ENCODE results near the gene HSD17B8.

GRCh38 chr6:33201935-33202334, 2.5 kb upstream of the HSD17B8 start:
- TF ChIP-seq POLR2AphosphoS5 (IDR thresholded peaks at IDR 0.05; ENCODE audit: low read depth, low read length), result no peak
- TF ChIP-seq FOSL1 (IDR thresholded peaks at IDR 0.05; ENCODE audit: low read depth), result no peak
- TF ChIP-seq, protein P1, sequence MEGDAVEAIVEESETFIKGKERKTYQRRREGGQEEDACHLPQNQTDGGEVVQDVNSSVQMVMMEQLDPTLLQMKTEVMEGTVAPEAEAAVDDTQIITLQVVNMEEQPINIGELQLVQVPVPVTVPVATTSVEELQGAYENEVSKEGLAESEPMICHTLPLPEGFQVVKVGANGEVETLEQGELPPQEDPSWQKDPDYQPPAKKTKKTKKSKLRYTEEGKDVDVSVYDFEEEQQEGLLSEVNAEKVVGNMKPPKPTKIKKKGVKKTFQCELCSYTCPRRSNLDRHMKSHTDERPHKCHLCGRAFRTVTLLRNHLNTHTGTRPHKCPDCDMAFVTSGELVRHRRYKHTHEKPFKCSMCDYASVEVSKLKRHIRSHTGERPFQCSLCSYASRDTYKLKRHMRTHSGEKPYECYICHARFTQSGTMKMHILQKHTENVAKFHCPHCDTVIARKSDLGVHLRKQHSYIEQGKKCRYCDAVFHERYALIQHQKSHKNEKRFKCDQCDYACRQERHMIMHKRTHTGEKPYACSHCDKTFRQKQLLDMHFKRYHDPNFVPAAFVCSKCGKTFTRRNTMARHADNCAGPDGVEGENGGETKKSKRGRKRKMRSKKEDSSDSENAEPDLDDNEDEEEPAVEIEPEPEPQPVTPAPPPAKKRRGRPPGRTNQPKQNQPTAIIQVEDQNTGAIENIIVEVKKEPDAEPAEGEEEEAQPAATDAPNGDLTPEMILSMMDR (IDR thresholded peaks at IDR 0.05 in 2 of 3, conservative IDR thresholded peaks at IDR 0.05 in 1 of 3; ENCODE audit: borderline replicate concordance in 1 of 3, insufficient read depth in 1 of 3, low read depth in 2 of 3, low read length in 2 of 3), result no peak
- TF ChIP-seq, protein P2, sequence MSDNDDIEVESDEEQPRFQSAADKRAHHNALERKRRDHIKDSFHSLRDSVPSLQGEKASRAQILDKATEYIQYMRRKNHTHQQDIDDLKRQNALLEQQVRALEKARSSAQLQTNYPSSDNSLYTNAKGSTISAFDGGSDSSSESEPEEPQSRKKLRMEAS (IDR thresholded peaks at IDR 0.05), result no peak

Measured in HCT116 (cell line).